GM11168 (cell line): ENCODE results near the gene C12orf56.
"Not testable (repeated sequence)": the region's sequence is repeated elsewhere in the genome, so short reads cannot be mapped to it uniquely, and the experiment has no call there.

Experiments
- in situ Hi-C: fragments of 300-500 bp; cut with MboI; formaldehyde crosslinking; loops from one replicate; pipeline ENCODE4 v1.12.0; 2022; ENCODE audit warnings: low sequenced_read_pairs; ENCODE audit not compliant: unreplicated experiment

C12orf56 gene

DNA sequence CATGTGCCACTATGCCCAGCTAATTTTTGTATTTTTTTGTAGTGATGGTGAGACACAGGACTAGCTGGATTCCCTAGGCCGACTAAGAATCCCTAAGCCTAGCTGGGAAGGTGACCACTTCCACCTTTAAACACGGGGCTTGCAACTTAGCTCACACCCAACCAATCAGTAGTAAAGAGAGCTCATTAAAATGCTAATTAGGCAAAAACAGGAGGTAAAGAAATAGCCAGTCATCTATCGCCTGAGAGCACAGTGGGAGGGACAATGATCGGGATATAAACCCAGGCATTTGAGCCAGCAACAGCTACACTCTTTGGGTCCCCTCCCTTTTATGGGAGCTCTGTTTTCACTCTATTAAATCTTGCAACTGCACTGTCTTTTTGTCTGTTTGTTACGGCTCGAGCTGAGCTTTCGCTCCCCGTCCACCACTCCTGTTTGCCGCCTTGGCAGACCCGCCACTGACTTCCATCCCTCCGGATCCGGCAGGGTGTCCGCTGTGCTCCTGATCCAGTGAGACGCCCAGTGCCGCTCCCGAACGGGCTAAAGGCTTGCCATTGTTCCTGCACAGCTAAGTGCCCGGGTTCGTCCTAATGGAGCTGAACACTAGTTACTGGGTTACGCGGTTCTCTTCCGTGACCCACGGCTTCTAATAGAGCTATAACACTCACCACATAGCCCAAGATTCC lies 70.9 kb downstream of the C12orf56 start:
- in situ Hi-C loops: not testable (repeated sequence)

DNA sequence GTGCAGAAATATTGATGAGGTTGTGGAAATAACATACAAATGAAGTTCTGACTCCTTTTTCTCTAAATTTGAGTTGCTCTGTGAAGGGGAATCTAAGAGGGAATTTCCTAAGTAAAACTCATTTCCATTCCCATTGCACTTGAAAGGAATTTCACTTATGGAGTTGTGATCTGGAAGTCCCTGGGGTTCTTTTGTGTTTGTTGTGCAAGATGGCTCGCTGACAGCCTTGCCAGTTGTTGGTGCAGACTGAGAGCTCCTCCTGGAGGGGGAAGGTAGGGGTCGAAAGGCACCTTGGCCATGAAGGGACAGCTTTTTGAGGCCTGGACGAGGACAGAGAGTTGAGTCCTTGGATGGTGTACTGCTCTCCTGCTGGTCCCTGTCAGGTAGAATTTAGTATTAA lies 72.0 kb downstream of the C12orf56 start:
- in situ Hi-C loops: no loop called here

DNA sequence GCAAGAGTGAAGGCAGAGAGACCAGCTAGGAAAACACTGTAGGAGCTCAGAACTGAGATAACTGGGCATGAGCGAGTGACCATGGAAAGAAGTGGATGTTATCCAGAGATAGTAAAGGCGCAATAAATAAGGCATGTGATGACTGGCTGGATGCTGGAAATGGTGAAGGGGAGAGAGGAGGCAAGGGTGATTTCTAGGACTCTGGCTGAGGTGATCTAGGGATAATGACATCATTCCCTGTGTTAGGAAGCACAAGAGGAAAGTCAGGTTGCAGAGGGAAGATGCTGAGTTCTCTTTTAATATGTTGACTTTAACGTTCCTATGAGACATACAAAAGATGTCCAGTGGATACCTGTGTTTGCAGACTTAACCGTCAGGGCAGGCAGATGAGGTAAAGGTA lies 78.7 kb downstream of the C12orf56 start:
- in situ Hi-C loops: no loop called here

DNA sequence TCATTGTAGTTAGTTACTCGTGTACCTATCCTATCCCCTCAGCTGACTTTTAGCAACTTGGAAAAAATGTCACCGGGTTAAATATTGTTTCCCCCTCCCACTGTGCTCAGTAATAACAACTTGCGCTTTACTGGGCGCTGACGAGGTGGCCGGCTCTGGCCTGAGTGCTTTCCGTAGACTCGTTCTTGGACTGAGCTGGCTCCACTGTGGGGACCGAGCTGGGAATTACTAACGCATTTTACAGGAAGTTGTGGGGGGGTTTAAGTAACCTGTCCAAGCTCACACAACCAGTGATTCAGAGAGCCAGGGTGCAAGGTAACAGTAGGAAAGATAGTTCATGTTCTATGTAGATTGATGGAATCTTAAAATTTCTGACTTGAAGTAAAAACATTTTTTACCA lies 86.0 kb downstream of the C12orf56 start:
- in situ Hi-C loops: no loop called here

DNA sequence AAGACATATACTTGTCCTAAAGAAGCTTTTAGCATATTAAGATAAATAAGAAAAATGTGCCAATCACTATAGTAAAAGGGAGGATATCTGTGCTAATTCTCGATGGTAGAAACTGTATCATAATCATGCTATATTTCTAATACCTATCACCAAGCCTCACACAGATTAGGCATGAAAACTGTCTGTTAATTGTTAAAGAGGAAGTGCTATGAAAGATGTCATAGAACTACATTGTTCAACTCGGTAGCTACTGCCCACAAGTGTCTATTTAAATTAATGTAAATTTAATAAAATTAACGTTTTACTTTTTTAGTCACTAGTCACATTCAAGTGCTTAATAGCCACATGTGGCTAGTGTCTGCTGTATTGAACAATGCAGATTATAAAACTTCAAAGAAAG lies 90.9 kb downstream of the C12orf56 start:
- in situ Hi-C loops: no loop called here

DNA sequence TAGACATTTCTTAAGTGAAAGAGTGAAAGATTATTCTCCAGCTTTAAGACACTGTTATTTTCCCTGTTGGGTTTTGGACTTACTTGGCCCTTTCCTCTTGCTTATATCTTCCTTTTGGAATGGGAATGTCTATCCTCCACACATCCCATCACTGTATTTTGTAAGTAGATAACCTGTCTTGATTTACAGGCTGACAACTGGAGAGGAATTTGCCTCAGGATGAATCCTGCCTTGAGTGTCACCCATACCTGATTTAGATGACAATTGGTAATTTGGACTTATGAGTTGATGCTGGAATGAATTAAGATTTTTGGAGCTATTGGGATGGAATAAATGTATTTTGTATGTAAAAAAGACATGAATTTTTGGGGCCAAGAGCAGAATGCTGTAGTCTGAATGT lies 94.3 kb downstream of the C12orf56 start:
- in situ Hi-C loops: no loop called here

DNA sequence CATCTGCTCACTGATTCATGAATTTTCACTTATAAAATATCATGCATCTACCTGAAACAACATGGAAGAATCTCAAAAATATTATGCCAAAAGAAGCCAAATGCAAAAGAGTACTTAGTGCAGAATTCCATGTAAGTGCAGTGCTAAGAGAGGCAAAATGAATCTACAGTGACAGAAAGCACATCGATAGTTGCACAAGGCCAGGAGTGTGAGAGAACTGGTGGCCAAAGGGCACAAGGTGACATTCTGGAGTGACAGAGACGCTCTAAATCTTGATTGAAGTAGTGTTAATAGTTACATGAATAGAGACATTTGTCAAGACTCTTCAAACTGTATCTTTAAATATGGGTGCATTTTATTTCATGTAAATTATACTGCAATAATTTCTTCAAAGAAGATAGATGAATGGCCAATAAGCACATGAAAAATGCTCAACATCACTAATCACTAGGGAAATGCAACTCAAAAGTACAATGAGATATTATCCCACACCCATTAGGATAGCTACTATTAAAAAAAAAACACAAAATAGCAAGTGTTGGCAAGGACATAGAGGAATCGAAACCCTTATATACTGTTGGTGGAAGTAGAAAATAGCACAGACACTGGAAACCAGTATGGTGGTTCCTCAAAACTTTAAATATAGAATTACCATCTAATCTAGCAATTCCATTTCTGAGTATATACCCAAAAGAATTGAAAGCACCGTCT lies 96.7 kb downstream of the C12orf56 start:
- in situ Hi-C loops: no loop called here

DNA sequence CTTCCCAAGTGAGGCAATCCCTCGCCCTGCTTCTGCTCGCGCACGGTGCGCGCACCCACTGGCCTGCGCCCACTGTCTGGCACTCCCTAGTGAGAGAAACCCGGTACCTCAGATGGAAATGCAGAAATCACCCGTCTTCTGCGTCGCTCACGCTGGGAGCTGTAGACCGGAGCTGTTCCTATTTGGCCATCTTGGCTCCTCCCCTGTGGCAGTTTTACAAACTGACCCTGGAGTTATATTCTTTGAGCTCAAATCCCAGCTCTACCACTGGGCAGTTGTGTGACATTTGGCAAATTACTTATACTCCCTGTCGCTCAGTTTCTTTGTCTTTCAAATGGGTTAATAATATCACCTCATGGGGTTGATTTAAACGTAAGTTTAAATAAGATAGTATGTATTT lies 97.4 kb downstream of the C12orf56 start:
- in situ Hi-C loops: not testable (repeated sequence)

DNA sequence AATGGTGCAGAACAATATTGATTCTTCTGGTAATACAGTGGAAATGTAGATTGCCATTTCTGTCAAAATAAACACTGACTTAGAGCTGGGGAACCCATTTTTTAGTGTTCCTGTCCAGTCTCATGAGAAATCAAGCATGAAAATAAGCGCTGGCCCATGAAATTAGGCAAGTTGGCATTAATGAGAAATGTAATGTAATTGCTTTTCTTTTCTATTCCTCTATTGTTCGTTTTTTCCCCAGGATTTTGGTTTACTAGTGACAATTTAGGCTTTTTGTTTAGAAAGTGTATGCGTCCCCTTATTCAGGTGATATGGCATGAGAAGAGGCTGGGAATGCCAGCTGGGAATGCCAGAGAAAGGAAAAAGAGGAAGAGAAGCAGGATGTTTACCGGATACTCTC lies 104.0 kb downstream of the C12orf56 start:
- in situ Hi-C loops: no loop called here

DNA sequence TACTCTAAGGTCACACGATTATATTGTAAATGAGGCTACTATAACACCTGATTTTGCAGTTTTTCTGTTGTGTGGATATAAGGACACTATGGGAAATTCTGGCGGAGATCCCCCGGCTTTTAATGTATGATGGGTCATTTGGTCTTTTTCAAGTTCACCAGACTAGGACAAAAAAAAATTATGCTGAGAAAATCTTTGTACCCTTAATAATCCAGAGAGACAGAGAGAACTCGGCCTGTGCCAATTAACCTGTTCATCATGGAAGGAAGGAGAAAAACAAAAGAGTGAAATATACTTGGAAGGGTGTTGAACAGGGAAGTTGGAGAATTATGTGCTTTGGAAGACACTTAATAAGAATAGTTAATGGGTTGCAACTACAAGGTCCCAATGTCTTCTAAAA lies 106.3 kb downstream of the C12orf56 start:
- in situ Hi-C loops: no loop called here

DNA sequence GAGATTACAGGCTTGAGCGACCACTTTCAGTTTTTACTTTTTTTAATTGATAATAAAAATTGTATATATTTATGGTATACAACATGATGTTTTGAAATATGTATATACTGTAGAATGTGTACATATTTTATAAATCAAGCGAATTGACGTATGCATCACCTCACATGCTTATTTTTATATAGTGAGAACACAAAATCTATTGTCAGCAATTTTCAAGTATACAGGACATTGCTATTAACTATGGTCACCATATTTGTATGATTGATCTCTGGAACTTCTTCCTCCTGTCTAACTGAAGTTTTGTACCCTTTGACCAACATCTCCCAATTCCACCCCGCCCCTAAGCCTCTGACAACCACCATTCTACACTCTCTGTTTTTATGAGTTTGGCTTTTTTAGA lies 112.1 kb downstream of the C12orf56 start:
- in situ Hi-C loops: no loop called here

DNA sequence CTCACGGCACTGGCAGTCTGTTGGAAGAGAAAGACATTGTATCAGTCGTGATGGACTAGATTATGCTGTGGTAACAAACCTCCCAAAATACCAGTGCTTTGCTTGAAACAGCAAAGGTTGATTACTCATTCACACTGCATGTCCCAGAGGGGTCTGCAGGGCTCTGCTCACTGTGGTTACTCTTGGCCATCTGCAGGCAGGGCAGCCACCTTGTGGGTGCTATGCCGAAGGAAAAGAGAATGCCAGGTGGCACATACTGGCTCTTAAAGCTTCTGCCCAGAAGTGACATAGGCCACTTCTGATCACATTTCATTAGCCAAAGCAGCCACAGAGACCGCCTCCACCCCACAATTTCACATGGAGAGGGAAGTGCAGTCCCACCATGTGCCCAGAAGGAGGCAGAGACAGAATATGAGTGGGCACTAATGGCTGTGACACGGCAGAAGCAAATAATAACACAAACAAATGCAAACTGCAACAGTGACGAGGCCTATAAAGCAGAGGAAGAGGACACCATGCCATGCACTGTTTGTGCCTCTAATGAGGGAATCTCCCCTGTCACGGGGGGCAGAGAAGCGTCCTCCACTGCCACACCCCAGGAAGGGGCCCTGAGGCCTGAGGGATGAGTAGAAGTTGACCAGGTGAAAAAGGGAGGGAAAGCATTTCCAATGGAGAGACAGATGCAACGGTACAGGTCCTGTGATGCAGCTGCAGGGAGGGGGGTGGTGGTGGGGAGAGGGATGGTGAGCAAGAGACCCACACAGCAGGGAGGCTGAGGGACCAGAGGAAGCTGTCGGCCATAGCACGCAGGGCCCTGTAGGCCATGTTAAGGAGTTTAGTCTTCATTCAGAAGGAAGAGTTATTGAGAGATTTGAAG lies 116.8 kb downstream of the C12orf56 start:
- in situ Hi-C loops: no loop called here

DNA sequence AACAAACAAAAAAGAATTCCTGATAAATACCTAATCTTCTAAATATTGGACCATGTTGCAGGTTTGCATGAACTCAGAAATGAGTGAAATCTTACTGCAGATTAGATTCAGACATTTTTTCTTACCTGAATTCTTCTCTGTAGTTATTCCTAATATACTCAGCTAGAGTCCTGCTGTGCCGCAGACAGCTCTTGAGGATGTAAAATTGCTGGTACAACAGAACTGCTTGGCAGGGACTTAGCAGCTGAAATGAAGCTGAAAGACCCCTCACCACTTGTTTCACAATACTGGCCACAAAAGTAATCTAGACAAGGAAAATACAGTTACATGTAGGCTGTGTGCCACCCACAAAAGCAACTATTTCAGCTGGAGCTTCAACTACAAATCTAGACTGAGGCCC lies 120.1 kb downstream of the C12orf56 start:
- in situ Hi-C loops: no loop called here

DNA sequence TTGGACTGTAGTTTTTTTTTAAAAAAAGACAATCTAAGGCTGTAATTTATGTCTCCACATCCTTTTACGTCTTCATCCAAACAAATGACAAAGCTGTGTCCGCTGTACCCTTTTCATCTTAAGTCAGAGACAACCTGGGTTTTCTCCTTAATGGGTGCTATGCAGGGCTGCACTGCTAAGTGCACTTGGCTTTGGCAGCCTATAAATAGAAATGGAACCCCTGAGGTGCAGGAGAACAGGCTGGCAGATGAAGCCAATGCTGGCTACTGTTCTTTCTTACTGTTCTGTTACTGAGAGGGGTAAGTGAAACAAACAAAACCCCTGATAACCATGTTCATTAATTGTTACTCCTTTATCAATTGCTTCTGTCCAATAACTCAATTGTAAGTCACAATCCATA lies 121.4 kb downstream of the C12orf56 start:
- in situ Hi-C loops: no loop called here

DNA sequence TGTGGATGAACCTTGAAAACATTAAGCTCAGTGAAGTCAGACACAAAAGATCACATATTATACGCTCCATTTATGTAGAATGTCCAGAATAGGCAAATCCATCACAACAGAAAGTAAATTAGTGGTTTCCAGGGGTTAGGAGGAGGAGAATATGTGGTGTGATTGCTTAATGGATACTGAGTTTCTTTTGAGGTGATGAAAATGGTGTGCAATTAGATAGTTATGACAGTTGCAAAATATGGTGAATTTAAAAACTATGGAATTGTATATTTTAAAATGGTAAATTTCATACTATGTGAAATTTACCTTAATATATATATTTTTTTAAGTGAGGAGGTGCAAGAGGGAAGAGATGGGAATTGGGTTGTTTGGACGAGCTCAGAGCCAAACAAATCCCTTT lies 122.1 kb downstream of the C12orf56 start:
- in situ Hi-C loops: no loop called here

DNA sequence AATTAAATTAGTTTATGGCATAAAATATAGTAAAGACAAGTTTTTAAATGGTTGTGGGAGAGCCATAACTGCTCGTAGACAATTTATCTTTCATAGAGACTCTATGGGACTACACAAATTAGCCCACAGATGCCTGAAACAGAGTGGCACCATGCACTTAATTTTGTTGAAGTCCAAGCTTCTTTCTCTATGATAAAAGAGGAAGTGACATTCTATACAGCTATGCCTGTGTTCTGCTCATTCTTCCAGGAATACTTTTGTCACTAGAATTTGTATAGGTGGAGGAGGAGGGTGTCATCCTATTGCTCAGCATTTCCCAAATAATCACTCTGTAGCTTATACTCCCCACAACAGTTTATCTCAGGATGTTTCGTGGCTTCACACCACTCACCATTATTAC lies 124.7 kb downstream of the C12orf56 start:
- in situ Hi-C loops: no loop called here

DNA sequence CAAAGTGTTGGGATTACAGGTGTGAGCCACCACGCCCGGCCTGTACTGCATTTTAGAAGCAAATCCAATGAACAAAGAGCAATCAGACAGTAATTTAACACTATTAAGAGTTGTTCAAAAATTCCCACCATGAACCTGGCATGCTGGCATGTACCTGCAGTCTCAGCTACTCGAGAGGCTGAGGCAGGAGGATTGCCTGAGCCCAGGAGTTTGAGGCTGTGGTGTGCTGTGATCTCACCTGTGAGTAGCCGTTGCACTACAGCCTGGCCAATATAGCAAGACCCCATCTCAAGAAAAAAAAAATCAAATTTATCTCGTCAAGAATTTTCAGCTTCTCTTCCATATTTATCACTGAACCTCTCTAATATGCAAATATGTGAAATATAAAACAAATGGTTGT lies 128.7 kb downstream of the C12orf56 start:
- in situ Hi-C loops: loop anchor here (5.0 kb wide), 1 partner anchor 420 kb away; the partner anchor contains the start of gene SRGAP1

DNA sequence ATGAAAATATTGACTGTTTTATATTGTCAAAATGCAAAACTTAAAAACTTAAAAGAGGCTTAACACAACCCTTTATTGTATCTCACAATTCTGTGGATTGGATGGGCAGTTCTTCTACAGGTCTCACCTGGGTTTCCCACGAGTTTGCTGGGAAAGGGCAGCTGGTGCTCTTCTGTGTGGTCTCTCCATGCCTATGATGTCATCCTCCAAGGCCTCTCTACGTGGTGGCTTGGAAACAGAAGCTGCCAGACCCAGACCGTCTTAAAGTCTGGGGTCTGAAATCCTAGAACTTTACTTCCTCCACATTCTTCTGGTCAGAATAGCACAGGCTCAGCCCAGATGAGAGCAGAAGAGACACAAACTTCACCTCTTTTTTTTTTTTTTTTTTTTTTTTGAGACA lies 132.0 kb downstream of the C12orf56 start:
- in situ Hi-C loops: no loop called here

DNA sequence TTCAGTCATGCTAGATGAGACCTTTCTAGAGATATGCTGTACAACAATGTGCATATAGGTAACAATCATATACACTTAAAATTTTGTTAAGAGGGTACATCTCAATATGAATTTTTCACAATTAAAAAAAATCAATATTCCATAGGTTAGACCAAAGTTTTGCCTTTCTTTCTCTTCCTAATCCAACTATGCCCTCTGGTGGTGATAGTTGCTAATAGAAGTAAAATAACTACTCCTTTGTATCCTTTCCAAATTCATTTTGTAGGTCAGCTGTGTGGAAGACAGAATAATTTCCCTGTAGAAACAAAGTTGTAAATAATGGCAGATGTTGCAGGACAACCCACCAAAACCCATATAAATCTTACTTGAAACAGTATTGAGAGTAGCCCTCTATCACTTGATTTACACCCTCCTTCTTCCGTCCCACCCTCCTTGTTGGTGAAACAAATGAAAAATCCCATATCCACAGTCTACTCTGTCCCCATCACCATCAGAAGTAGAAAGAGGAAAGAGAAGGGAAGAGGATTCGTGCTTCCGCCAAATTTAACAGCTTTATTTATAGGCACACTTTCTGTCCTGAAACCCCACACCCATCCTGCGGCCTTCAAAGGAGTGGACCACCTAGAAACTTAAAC lies 134.3 kb downstream of the C12orf56 start:
- in situ Hi-C loops: no loop called here

DNA sequence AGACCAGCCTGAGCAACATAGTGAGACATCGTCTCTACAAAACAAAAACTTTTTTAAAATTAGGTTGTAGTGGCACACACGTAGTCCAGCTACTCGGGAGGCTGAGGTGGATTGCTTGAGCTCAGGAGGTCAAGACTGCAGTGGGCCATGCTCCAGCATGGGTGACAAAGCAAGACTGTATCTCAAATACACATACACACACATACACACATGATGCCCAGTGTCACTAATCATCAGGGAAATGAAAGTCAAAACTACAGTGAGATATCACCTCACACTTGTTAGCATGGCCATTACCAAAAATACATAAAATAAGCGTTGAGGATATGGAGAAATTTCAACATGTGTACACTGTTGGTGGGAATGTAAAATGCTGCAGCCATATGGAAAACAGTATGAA lies 135.3 kb downstream of the C12orf56 start:
- in situ Hi-C loops: no loop called here

DNA sequence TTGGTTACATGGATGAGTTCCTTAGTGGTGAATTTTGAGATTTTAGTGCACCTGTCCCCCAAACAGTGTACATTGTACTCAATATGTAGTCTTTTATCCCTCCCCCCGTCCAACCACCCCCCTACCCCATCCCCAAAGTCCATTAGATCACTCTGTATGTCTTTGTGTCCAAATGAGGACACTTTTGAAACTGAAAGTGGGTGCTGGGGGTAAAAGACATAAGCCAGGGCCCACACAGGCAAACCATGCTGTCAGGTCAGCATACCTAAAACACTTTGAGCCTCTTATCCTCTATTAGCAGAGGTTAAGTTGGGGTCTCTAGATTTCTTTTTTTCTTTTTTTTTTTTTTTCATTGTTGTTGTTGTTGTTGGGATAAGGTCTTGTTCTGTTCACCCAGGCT lies 137.2 kb downstream of the C12orf56 start:
- in situ Hi-C loops: no loop called here
